Dedifferentiated amniotic fluid mesenchymal stem cell (primary cell): ENCODE measurements around the gene CCBE1.
"Not testable (repeated sequence)": the region's sequence is repeated elsewhere in the genome, so short reads cannot be mapped to it uniquely, and the experiment has no call there.

Source experiments
- DNase-seq: peaks from one replicate; pipeline ENCODE4 v3.0.0-alpha.2; 2016; ENCODE audit errors: extremely low spot score

CCBE1 gene

GRCh38 chr18:59540346-59540745 is 156.9 kb downstream of the CCBE1 start:
- no peak for DNase-seq

DNA sequence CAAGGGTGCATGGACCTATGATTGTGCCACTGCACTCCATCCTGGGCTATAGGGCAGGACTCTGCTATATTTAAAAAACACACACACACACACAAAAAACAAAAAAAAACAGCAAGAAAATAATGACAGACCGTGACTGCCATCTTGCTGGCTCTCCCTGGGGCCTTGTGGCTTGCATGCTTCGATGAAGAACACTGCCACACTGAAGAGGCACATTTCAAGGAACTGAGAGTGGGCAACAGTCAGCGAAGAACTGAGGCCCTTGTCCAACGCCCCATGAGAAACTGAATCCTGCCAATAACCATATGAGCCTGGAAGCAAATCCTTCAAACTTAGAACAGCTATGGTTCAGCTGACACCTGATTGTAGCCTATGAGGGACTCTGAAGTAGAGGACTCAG is 158.1 kb downstream of the CCBE1 start:
- DNase-seq = no peak

DNA sequence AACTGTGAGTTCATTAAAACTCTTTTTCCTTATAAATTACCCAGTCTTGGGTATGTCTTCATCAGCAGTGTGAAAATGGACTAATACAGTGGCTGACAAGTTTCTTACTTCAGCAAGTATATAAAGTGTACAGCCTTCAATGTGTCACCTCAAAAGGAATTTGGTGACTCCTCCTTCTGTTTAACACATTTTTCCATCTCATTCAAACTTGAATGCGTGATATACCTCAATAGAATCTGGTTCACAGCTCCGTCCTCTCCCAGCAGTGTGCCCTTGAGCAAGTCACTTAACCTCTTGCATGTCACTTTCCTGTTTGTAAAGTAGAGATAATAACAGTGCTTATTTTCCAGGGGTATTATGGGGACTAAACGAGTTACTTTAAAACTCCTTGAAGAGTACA is 159.6 kb downstream of the CCBE1 start:
- DNase-seq = no peak

DNA sequence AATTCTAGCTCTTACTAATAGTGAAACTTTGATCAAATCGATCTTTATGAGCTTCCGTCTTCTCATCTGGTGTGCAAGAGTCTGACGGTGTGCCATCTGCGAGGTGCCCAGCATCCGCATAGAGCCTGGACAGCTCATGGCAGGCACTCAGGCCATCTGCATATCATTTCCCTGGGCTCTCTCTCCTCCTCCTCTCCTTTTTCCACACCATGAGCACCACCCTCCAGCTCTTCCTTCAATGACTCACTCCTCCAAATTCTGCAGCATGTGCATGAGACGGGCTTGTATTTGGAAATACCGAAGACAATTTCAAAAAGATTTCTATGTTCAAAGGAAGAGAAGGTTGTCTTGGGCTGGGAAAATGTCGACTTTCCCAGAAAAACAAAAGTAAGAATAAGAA is 161.1 kb downstream of the CCBE1 start:
- DNase-seq = peak; percentile 46

DNA sequence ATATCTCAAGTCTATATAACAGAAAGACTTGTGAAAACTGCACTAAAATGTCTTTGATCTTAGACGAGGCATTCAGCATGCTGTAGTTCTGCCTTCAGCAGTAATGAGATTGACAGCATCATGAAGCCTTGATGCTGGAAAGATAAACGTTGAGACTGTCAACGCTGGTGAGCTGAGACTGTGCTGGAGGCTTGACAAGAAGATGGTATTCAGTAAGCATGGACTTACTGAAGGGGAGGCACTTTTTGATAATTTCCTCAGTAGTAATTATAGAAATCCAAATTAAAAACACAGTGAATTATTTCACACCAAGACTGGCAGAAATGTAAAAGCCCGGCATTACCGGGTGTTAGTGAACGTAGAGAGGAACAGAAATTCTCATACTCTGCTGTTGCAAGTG is 162.2 kb downstream of the CCBE1 start:
- DNase-seq = no peak

GRCh38 chr18:59528866-59529265 is 168.4 kb downstream of the CCBE1 start:
- DNase-seq = no peak

DNA sequence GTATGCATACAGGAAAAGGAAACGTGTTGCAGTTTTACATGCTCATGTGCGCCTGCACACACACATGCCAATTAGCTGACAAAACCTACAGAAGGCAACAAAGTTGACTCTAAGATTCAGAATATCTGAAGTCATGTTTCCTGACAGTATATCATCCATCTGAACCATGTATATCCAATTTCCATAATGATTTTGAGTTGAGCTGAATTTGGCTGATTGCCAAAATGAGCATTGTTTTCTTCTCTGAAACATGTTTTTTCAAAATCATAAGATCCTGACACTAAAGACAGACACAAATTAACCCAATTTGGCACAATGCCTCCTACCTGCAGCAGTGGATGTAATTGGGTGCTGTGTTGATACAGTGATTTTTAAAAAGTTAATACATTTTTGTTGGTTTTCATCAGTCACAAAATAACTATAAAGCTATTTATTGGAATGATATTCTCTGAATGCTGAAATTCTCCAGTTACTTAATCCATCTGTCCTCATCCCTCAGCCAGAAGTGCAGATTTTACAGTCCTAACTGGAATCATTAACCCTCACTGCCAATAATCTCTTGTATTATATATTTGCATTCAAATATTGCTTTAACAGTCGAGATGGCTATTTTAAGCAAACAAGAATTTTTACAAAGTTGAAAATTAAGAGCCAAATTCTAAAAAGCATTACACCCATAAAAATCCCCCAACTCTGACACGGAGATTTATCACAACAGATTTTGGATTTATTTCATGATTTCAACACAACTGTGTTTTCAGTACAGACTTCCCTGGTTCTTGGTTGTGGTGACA is 176.5 kb downstream of the CCBE1 start:
- no peak for DNase-seq

DNA sequence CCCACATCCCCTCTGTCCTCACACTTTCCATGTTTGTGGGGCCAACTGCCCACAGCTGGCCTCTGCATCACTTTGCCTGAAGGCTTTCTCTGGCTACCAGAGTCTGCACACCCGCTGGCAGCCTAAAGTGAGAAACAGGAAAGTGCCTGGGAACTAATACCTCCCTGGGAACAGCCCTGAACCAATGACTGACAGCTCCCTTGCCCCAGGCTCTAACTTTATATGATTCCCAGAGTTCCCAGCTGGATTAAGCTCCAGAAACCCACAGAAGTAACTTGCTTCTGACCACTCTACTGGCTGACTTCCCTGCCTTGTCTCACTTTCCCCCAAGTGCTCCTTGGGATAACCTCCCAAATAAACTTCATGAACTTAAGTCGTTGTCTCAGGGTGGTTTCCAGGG is 178.5 kb downstream of the CCBE1 start:
- DNase-seq = no peak

DNA sequence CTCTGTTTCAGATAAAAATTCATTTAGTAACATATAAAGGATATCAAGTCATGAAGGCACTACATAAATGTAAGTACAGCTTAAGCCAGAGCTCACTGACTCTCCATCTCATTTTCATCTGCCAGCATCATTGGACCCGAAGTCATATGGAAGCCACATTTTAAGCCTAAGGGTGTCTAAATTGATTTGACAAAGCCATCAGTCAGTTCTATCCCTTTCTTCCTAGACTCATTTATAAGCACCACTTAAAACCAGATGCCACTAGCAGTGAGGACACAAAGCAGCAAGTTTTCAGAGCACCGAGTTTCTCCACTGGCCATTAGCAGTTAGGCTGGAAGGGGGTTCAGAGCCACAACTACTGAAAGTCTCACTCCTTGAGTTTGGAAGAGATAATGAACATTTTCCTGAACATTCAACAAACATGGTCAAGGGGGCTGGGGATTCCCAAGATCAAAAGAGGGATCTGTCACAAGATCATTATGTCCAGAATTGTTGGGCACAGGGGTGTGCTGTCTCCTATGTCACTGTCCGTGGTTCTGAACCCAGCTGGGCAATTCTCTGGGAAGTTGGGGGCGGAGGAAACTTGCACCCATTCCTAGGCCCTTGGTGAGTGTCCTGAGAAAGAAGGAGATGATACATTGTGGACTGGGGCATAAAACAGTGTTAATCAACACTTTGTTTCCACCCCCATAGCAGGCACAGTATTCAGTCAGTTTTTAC is 179.6 kb downstream of the CCBE1 start:
- DNase-seq = no peak

DNA sequence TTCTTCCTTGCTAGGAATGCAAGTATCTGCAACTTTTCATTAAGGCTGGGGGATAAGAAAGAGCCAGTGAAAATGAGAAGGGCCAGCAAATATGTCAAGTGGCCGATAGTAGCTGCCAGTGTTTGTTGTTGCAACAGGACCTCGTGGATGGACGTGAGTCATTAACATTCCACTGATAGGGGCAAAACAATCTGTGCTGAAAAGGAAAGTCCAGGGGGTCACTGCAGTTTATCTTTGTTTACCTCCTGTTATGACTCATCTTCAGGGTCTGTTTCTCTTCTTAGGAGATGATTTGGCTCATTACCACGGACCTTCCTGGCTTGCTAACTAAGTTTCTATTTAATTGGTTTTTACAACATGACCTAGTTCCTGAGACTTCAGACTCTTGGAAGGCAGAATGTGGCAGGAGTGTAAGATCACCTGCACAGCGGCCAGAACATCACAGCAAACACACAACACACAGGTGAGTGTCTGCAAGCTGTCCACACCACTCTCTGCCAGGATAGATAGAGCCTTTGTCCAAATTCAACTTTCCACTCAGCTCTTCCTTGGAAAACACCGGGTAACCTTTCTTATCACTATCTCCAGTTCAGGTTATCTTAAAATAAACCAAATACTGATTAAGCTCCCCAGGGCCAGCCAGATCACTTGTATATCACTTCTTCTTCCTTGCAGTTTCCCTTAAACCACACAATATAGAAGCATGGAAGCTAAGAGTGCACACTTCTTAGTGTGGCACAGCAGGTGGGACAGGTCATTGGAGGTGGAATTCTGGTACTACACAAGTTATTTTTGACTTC is 180.7 kb downstream of the CCBE1 start:
- no peak for DNase-seq

DNA sequence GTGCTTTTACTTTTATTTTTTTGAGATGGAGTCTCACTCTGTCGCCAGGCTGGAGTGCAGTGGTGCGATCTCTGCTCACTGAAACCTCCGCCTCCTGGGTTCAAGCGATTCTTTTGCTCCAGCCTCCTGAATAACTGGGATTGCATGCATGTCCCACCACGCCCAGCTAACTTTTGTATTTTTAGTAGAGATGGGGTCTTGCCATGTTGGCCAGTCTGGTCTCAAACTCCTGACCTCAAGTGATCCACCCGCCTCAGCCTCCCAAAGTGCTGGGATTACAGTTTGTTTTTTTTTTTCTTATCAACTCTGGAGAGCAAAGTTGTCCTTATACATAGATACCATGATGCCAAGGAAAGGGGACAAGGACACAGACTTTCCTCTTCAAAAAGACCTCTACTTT is 181.3 kb downstream of the CCBE1 start:
- not testable (repeated sequence) for DNase-seq

- DNase-seq = no peak
Measured at GRCh38 chr18:59515147-59515546, 182.1 kb downstream of the CCBE1 start.

DNA sequence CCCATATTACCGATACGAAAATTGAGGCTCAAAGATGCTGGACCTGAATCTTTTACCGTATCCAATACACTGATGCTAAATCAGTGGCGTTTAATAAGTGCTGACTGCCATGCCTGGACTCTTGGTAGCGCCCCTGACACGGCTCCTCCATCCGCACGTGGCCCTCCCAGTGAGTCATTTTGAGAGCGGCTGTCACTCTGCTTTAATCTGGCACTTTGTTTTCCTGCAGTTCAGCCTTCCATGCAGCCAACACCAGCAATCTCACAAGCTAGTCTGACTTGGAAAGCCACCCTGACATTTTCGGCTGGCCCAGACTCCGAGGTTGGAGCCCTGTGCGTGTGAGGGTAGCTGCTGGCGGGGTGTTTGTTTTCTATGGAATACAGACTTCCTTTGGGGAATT is 183.0 kb downstream of the CCBE1 start:
- DNase-seq = peak; percentile 64

GRCh38 chr18:59512025-59512755 is 185.0 kb downstream of the CCBE1 start:
- no peak for DNase-seq

DNA sequence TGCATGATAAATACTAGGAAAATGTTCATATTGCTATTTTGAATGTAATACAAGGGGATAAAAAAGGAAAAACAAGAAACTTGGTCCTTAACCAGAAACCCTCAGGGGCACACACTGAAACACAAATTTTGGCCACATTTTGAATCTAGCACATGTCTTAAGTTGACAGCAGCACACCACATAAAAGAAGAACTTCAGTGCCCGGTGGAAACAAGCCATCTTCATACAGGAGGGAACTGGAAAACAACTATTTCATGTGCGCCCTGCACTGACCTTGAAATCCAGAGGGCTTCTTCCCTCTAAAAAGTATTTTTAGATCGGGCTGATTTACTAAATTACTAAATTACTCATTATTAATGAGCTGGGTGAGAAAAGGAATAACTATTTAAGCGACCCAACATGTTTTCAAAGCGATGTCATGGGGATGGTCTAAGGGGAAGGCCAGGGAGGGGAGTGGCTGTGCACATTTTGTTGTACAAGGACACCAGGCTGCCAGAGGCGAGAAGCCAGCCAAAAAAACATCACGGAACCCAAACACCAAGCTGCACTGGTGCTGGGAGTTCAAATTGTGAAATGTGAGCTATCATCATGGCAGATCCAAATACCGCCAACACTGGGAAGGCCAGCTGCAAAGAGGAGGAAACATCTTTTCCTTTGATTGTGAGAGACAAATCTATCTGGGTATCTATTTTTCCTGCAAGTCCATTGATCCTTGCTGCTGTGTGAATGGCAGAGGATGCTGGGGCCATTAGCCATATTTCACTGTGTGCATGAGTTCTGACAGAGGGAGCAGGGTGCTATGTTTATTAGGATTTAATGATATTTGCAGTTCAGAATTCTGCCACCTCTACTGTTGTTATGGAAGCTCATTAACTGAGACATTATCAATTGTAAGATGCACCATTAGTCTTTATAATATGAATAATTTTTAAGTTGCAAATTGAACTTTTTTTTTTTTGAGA is 187.5 kb downstream of the CCBE1 start:
- DNase-seq = no peak

DNA sequence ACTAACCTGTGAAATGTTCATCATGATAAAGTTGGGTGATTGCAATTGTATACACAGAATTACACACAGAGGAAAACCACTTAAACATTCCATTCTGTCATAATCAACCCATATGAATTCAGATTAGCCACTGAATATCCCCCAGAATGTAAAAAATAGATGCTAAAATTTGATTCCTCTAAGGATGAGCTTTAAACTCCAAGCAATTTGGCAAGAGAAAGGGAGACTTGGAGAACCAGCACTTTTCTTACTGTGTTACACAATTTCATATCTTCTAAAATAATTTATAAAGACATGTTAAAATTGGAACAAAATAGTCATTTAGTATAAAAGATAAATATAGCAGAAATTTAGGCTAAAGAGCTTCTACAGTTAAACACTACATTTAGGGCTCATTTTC is 191.9 kb downstream of the CCBE1 start:
- no peak for DNase-seq

DNA sequence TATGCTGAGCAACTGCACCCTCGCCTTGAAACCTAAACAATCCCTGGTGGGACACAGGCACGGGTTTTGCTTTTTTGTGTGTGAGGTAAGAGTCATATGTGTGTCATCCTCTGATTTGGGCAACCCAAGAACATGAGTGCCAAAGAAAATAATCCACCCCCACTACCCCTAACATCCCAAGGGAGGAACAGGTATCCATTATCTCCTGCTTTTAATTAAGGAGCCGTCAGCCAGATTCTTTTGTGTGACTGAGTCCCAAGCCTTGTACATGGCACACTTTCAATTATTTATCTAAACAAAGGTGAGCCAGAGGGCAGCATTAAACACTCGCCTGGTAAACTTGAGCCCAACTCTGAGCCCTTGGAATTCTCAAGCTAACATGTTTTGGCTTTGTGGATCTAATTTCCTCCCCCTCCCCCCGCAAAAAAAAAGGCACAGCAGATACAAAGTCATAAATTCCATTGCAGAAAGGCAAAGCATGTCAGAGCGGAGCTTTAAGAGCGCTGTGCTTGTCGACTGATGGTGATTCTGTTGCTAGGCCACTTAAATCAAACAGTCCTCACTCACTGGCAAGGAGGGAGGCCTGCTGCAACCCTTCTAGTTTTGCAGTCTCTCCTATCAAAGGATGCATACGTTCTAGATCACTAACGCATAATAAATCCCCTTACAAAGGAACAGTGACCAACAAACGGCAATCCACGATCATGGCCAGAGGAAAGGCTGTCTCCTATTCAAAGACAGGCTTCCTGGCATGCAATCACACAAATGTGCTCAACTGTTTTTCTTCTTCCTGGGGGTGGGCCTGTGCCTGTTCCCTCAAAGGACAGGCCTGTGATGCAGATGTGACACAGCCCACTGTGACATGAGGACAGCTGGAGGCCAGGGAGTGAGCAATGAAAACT is 194.7 kb downstream of the CCBE1 start:
- peak; percentile 95 for DNase-seq

DNA sequence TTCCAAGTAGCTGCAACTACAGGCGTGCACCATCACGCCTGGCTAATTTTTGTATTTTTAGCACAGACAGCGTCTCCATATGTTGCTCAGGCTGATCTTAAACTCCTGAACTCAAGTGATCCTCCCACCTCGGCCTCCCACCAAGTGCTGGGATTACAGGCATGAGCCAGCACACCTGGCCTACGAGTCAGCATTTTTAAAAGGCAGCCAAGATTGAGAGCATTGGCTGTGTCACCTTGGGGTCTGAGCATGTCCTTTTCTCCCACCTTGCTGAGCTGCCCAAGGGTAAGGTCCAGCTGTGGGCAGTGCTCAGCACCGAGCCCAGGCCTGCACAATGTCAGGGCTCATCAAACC is 195.3 kb downstream of the CCBE1 start:
- no peak for DNase-seq

DNA sequence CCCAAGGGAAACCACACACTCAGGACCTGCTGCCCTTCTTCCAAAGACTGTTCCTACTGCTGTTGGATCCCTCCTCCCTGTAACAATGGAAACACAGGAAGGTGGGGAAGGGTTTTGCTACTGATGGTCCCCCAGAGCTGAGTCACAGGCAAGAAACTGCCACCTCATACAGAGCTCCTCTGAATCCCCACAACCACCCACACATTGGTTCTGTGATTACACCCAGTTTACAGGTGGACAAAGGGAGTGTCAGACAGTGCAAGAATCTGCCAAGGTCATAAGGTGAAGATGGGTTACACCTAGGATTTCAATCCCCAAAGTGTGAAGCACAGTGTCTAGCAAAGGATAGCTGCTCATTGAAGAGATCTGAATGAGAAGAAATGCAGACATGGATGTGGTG is 196.5 kb downstream of the CCBE1 start:
- no peak for DNase-seq
